ENCODE measurements around the gene TMEM92.
"Not testable (repeated sequence)": the region's sequence is repeated elsewhere in the genome, so short reads cannot be mapped to it uniquely, and the experiment has no call there.

The TMEM92 gene

DNA sequence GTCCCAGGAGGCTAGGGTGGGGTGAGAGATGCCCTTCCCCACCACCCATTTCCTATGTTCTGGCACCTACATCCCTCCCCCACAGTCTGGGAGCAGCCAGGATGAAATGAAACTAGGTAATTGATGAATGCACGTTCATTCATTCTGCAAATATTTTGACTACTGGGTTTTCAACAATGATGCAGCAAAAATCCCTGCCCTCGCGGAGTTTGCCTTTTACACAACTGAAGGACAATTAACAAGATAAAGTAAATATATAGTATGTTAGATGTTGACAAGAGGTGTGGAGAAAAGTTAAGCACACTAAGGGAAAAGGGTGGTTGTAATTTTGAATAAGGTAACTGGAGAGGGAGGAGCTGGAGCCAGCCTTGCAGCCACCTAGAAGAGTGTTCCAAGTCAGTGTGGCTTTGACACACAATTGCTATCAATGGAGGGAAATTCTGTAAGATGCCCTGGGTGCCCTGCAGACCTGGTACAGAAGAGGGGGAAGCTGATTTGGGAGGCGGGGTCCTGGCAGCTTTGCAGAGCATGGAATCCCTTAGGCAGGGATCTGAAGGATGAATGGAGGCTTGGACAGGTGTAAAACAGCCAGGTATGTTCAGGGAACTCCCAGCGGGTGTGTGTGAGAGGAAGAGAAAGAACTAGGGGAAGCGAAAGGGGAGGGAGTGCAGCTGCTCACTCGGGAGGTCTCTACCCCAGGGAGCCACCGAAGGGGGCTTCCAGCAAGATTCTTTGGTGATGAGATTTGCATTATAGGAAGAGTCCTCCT, 2.5 kb downstream of the TMEM92 start:
- H3K4me1 ChIP-seq, result peaks cover 2% of the 10 kb centered on the region; the same call in 1 of the 2 replicates

DNA sequence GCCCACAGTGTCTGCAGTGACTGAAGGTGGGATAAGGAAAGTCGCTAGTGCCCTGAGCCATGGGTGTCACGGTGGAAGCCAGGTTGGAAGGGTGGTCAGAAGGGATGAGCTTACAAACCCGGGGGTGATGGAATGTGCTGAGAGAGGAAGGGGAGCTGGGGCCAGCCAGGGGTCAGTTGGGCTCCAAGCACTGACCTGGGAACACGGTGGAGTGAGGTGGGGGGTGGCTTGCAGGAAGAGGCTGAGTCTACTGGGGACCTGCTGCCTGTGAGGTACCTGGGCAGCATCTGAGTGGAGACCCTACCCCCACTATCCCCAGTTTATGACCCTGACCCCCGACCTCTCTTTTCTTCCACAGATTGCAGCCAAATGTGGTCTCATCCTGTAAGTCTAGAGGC, 3.1 kb downstream of the TMEM92 start:
- Histone ChIP-seq H3K9me3 (no peaks in the 10 kb centered on the region), H3K4me1 (peaks cover 2% of the 10 kb centered on the region; the same call in 1 of the 2 replicates), H3K36me3 (replicated peaks) (no peaks in the 10 kb centered on the region), H3K27me3 (ENCODE audit: low read depth) (peaks cover 20% of the 10 kb centered on the region), H3K4me3 (no peak overlapping the region)
- in situ Hi-C loops (cut with MboI; ENCODE audit: low sequenced_read_pairs), result no loop called here
- DNase-seq (ENCODE audit: low spot score in 2 of 2), result no peak

More for the DNA sequence above, 2.5 kb downstream of the TMEM92 start:
- in situ Hi-C loops (cut with MboI; ENCODE audit: low sequenced_read_pairs), result no loop called here
- Histone ChIP-seq H3K4me3 (no peak overlapping the region), H3K27me3 (ENCODE audit: low read depth) (peaks cover 20% of the 10 kb centered on the region), H3K36me3 (replicated peaks) (no peaks in the 10 kb centered on the region), H3K9me3 (no peaks in the 10 kb centered on the region)
- DNase-seq (ENCODE audit: low spot score in 2 of 2), result no peak

DNA sequence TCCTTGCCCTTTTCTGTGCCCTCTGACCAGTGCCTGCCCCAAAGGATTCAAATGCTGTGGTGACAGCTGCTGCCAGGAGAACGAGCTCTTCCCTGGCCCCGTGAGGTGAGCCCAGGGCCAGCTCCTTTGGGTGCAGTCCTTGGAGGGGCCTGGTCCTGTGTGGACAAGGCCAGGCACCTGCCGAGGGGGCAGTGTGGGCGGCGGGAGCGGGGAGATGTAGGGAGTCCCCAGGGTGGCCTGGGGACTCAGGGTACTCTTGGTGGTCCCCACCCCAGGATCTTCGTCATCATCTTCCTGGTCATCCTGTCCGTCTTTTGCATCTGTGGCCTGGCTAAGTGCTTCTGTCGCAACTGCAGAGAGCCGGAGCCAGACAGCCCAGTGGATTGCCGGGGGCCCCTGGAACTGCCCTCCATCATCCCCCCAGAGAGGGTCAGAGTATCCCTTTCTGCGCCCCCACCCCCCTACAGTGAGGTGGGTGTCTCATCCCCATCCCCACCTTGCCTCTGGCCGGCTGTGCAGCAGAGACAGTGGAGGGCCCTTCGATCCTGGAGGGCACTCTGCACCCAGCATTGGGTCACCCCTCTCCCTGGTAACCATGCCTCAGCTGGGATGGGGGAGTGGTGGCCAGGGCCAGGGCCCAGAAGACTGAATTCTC, 4.4 kb downstream of the TMEM92 start:
- no peaks in the 10 kb centered on the region for H3K4me1 ChIP-seq
- H3K27me3 ChIP-seq (ENCODE audit: low read depth), result peaks cover 21% of the 10 kb centered on the region
- no peak overlapping the region for H3K4me3 ChIP-seq
- H3K36me3 ChIP-seq (replicated peaks), result no peaks in the 10 kb centered on the region
- H3K9me3 ChIP-seq, result no peaks in the 10 kb centered on the region
- no peak for DNase-seq (ENCODE audit: low spot score in 2 of 2)
- in situ Hi-C loops (cut with MboI; ENCODE audit: low sequenced_read_pairs), result no loop called here

DNA sequence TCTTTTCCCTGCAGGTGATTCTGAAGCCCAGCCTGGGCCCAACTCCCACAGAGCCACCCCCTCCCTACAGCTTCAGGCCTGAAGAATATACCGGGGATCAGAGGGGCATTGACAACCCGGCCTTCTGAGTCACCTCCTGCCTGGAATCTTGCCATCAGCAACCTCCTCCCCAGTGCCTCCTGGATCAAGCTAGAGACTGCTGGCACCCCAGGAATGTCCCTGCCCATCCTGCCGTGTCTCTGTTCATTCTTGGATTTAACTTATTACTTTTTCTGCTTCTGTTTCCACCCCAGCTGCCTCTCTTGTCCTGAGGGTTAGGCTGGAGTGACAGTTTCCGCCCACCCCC, 4.9 kb downstream of the TMEM92 start:
- no peaks in the 10 kb centered on the region for H3K4me1 ChIP-seq
- in situ Hi-C loops (cut with MboI; ENCODE audit: low sequenced_read_pairs), result no loop called here
- no peak overlapping the region for H3K4me3 ChIP-seq
- H3K27me3 ChIP-seq (ENCODE audit: low read depth), result peaks cover 17% of the 10 kb centered on the region
- no peaks in the 10 kb centered on the region for H3K9me3 ChIP-seq
- no peak for DNase-seq (ENCODE audit: low spot score in 2 of 2)
- H3K36me3 ChIP-seq (replicated peaks), result no peaks in the 10 kb centered on the region

DNA sequence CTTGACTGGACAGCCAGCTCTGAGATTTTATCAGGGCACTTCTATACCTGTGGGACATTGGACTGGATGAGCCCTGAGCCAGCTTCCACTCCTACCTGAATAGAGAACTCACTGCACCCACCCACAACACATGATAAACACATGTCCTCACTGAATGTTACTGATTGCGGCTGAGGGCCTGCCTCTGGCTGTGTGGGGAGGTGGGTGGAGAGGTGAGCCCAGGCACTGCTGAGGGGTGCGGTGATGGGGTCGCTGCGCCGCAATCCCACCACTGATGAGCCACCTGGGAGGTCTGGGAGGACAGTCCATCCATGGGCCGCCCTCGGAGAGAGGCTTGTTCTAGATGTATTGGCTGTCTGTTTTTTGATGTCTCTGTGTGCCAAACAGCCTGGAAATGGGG, 5.4 kb downstream of the TMEM92 start:
- in situ Hi-C loops (cut with MboI; ENCODE audit: low sequenced_read_pairs), result no loop called here
- peaks cover 13% of the 10 kb centered on the region for H3K27me3 ChIP-seq (ENCODE audit: low read depth)
- H3K36me3 ChIP-seq (replicated peaks), result no peaks in the 10 kb centered on the region
- H3K9me3 ChIP-seq, result no peaks in the 10 kb centered on the region
- no peak for DNase-seq (ENCODE audit: low spot score in 2 of 2)
- H3K4me3 ChIP-seq, result no peak overlapping the region
- no peaks in the 10 kb centered on the region for H3K4me1 ChIP-seq

DNA sequence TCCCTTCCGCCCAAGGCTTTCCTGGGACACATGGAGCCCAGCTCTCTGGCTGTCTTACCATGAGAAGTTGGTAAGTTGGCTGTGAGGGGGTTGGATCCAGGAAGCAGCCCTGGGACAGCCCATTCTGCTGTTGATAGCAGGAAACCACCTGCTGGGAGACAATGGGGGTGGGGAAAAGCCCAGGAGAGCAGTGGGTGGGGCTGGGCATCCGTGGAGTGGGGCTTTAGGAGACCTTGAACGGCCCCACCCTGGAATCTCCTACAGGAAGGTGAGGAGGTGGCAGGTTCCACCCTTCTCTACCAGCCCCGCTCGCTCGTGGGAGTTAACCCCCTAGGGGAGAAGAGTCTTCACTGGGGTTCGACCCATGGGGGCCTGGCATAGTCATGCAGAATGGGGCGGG, 5.8 kb downstream of the TMEM92 start:
- H3K4me3 ChIP-seq, result no peak overlapping the region
- in situ Hi-C loops (cut with MboI; ENCODE audit: low sequenced_read_pairs), result no loop called here

DNA sequence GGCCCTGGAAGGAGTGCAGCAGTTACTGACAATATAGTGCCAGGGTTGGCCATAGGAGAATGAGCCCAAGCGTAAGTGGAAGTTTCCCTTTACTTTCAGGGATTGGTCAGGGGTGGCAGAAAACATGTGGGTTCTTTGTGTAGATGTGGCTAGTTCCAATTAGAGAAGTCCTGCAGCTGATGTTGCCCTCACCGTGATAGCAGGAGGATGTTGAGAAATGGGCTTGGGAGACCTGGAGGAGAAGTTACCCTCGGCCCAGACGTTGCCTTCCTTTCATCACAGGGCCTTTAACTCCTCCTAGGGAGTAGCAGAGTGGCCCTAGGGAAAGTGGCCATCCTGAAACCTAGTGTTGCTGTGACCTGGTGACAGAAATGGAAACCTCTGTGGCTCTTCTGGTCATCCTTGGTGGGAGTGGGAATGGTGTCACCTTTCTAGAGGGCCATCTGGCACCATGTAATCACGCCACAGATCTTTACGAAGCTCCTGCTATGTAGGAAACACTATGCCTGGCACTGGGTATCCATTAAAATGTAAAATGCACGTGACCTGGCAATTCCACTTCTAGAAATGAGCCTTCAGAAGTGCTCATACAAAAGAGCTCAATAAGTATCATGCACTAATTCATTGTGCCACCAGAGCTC, 6.7 kb downstream of the TMEM92 start:
- no peak for DNase-seq (ENCODE audit: low spot score in 2 of 2)
- Histone ChIP-seq H3K36me3 (replicated peaks) (no peaks in the 10 kb centered on the region), H3K4me3 (no peak overlapping the region), H3K27me3 (ENCODE audit: low read depth) (peaks cover 6% of the 10 kb centered on the region; the same call in 1 of the 2 replicates), H3K4me1 (no peaks in the 10 kb centered on the region), H3K9me3 (no peaks in the 10 kb centered on the region)
- in situ Hi-C loops (cut with MboI; ENCODE audit: low sequenced_read_pairs), result no loop called here

More for the DNA sequence above, 5.8 kb downstream of the TMEM92 start:
- no peak for DNase-seq (ENCODE audit: low spot score in 2 of 2)
- H3K4me1 ChIP-seq, result no peaks in the 10 kb centered on the region
- no peaks in the 10 kb centered on the region for H3K36me3 ChIP-seq (replicated peaks)
- peaks cover 11% of the 10 kb centered on the region for H3K27me3 ChIP-seq (ENCODE audit: low read depth)
- no peaks in the 10 kb centered on the region for H3K9me3 ChIP-seq

DNA sequence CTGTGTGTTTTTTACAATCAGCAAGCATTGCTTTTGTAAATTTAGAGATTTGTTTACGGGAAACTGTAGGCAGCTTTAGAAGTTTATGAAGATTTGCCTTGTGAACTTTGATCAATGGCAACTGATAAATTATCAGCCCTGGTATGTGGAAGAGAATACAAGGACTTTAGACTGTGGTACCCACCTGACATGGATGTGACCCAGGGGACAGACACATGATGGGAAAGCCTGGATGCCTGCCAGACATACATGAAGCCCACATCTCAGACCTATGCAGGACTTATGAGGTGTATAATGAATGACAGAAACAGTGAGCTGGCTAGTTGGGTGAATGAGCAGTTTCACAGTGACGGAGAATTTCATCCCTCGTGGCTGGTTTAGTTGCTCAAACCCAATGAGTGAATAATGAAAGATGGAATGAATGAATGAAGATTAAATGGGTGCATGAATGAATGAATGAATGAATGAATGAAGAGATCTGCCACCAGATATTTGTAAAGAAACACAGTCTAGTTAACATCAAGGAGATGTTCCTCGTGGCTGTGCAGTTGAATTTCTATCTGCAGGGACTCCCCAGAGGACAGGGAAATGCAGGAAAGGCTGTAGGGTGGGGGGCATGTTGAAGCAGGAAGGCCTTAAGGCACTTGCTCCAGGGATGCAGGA, 7.6 kb downstream of the TMEM92 start:
- H3K9me3 ChIP-seq, result no peaks in the 10 kb centered on the region
- H3K27me3 ChIP-seq (ENCODE audit: low read depth), result peaks cover 3% of the 10 kb centered on the region; the same call in 1 of the 2 replicates
- in situ Hi-C loops (cut with MboI; ENCODE audit: low sequenced_read_pairs), result no loop called here
- no peak for DNase-seq (ENCODE audit: low spot score in 2 of 2)
- H3K36me3 ChIP-seq (replicated peaks), result no peaks in the 10 kb centered on the region
- H3K4me3 ChIP-seq, result no peak overlapping the region
- H3K4me1 ChIP-seq, result no peaks in the 10 kb centered on the region

DNA sequence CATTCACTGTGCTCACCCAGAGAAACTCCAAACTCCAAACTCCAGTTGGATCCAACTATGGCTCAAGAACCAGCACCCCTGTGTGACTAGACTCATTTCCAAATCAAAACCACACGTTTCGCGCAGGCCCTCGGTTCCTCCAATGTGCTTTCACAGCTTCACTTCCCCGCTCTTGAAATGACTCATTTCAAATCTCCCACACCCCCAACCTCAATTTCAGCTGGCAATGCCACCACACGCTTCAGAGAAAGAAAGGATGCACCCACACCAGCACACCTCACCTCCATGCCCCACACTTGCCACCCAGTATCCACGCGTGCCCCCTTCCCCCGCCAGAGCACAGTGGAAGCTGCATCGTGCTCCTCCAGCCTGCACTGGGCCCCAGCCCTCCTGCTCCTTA, 9.0 kb downstream of the TMEM92 start:
- Histone ChIP-seq H3K4me3 (no peak overlapping the region), H3K9me3 (no peaks in the 10 kb centered on the region), H3K36me3 (replicated peaks) (no peaks in the 10 kb centered on the region), H3K4me1 (no peaks in the 10 kb centered on the region), H3K27me3 (ENCODE audit: low read depth) (peaks cover 3% of the 10 kb centered on the region; the same call in 1 of the 2 replicates)
- DNase-seq (ENCODE audit: low spot score in 2 of 2), result no peak
- in situ Hi-C loops (cut with MboI; ENCODE audit: low sequenced_read_pairs), result no loop called here

DNA sequence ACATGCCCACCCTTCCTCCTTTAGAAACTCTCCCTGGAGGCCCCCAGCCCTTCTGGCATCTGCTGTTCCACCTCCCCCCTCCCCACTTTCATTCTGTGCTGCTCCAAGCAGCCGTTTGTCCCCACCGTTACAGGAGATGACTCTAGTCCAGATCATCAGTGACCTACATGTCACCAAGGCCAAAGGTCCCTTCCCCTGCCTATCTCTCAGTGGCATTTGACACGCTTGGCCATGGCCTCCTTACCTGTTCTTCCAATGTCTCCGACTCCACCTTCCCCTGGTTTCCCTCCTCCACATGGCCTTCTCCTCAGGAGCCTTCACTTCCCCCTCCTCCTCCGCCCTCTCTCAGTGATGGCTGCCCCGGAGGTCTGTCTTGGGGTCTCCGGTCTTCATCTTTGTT, 9.4 kb downstream of the TMEM92 start:
- H3K4me3 ChIP-seq, result no peak overlapping the region
- in situ Hi-C loops (cut with MboI; ENCODE audit: low sequenced_read_pairs), result no loop called here
- H3K9me3 ChIP-seq, result no peaks in the 10 kb centered on the region
- peaks cover 3% of the 10 kb centered on the region; the same call in 1 of the 2 replicates for H3K27me3 ChIP-seq (ENCODE audit: low read depth)
- no peaks in the 10 kb centered on the region for H3K36me3 ChIP-seq (replicated peaks)
- DNase-seq (ENCODE audit: low spot score in 2 of 2), result no peak
- H3K4me1 ChIP-seq, result no peaks in the 10 kb centered on the region

DNA sequence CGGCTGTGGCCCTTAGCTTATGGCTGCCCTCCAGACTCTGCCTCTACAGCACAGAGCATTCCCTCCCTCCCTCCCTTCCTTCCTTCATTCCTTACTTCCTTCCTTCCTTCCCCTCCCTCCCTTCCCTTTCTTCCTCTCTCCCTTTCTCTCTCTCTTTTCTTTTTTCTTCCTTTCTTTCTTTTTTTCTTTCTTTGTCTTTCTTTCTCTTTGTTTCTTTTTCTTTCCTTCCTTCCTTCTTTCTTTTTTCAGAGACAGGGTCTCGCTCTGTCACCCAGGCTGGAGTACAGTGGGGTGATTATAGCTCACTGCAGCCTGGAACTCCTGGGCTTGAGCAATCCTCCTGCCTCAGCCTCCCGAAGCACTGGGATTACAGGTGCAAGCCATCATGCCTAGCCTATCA, 11.7 kb downstream of the TMEM92 start:
- H3K27me3 ChIP-seq (ENCODE audit: low read depth), result peaks cover 3% of the 10 kb centered on the region; the same call in 1 of the 2 replicates
- H3K9me3 ChIP-seq, result no peaks in the 10 kb centered on the region
- H3K4me3 ChIP-seq, result no peak overlapping the region
- in situ Hi-C loops (cut with MboI; ENCODE audit: low sequenced_read_pairs), result no loop called here
- no peaks in the 10 kb centered on the region for H3K36me3 ChIP-seq (replicated peaks)
- no peak for DNase-seq (ENCODE audit: low spot score in 2 of 2)
- no peaks in the 10 kb centered on the region for H3K4me1 ChIP-seq

DNA sequence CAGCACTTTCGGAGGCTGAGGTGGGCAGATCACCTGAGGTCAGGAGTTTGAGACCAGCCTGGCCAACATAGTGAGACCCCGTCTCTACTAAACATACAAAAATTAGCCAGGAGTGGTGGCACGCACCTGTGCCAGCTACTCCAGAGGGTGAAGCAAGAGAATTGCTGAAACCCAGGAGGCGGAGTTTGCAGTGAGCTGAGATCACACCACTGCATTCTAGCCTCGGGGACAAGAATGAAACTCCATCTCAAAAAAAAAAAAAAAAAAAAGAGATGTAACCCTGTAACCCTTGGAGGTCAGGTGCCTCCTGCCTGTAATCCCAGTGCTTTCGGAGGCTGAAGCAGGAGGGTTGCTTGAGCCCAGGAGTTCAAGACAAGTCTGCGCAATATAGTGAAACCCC, 13.0 kb downstream of the TMEM92 start:
- H3K4me3 ChIP-seq; H3K36me3 ChIP-seq (replicated peaks); DNase-seq (ENCODE audit: low spot score in 2 of 2); H3K4me1 ChIP-seq; H3K9me3 ChIP-seq; in situ Hi-C loops (cut with MboI; ENCODE audit: low sequenced_read_pairs); H3K27me3 ChIP-seq (ENCODE audit: low read depth): not testable (repeated sequence)

DNA sequence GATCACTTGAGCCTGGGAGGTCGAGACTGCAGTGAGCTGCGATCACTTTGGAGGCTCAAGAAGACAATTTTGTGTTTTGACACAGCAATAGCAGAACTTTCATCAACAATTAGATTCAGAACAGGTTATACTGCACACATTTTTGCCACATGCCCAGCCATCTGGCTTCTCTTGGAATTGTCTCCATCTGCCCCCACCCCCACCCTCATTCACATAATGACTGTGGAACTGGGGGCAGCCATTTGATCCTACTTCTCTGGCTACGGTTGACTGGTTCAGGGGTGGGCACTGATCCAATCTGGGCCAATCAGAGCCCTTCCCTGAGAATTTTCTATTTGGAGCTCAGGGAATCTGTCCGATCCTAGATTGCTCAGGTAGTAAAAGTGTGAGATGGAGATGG, 14.0 kb downstream of the TMEM92 start:
- in situ Hi-C loops (cut with MboI; ENCODE audit: low sequenced_read_pairs), result no loop called here
- Histone ChIP-seq H3K4me3 (no peak overlapping the region), H3K9me3 (no peaks in the 10 kb centered on the region), H3K36me3 (replicated peaks) (no peaks in the 10 kb centered on the region), H3K27me3 (ENCODE audit: low read depth) (no peaks in the 10 kb centered on the region; the same call in 1 of the 2 replicates), H3K4me1 (no peaks in the 10 kb centered on the region)
- no peak for DNase-seq (ENCODE audit: low spot score in 2 of 2)

DNA sequence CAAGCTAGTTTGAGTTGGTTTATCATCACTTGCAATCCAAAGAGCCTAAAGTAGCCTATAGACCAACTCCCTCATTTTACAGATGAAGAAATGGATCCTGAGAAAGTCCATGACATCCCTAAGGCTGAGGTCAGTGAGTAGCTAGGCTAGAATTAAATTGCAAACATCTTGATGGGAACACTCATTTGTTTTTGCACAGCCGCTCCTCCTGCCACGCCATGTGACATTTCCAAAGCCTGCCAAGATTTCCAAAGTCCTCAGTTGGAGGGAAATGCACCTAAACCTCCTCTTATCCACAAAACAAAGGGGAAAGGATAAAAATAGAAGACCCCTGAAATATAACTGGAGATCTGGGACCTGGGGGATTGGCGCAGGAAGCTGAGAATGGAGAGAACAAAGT, 15.0 kb downstream of the TMEM92 start:
- Histone ChIP-seq H3K9me3 (no peaks in the 10 kb centered on the region), H3K4me3 (no peak overlapping the region), H3K4me1 (no peaks in the 10 kb centered on the region), H3K36me3 (replicated peaks) (no peaks in the 10 kb centered on the region), H3K27me3 (ENCODE audit: low read depth) (no peaks in the 10 kb centered on the region; the same call in 1 of the 2 replicates)
- no peak for DNase-seq (ENCODE audit: low spot score in 2 of 2)
- in situ Hi-C loops (cut with MboI; ENCODE audit: low sequenced_read_pairs), result no loop called here
